IMR-90 (cell line): ENCODE results near the gene SIAH3. TPM values are rescaled to one million over a fixed set of nuclear protein-coding genes. Genes with fewer than 3 reads are reported as not detected.

ENCODE experiments used
- ATAC-seq: fragments of 200-7000 bp; cut with Tn5 transposase; 2 replicates; pipeline ENCODE4 v1.9.1; 2020; ENCODE audit warnings: low read depth, mild to moderate bottlenecking, moderate library complexity
- BruUV-seq: library from RNA; stranded (reverse); fragments of 400-500 nt; replicated peaks from 2 replicates; lab custom pipeline; 2021; lab: Mats Ljungman, UMichigan
- CTCF ChIA-PET: fragments of 300-600 bp; formaldehyde crosslinking; extraction: SDS; loops from one replicate; lab custom pipeline; 2021; ENCODE audit warnings: antibody characterized with exemption; lab: Yijun Ruan, JAX
- POLR2A ChIA-PET: fragments of 300-600 bp; sonication (Branson Sonifier 250); formaldehyde crosslinking; loops from one replicate; lab custom pipeline; 2022; ENCODE audit warnings: antibody characterized with exemption; ENCODE audit not compliant: unreplicated experiment; lab: Charles Lee
- DNase-seq: peaks from one replicate; pipeline ENCODE4 v3.0.0; 2013
- H2AFZ ChIP-seq: replicated peaks from 2 replicates; pipeline ENCODE3; 2013; ENCODE audit warnings: low read length, mild to moderate bottlenecking; ENCODE audit not compliant: poor library complexity
- H2AK5ac ChIP-seq: 2 replicates; pipeline ENCODE4 v1.6.1; 2013; ENCODE audit warnings: low read depth, low read length, inconsistent platforms
- H2AK9ac ChIP-seq: replicated peaks from 2 replicates; pipeline ENCODE3; 2013; ENCODE audit warnings: mild to moderate bottlenecking, low read depth, low read length, moderate library complexity; ENCODE audit not compliant: poor library complexity
- H2BK120ac ChIP-seq: 2 replicates; pipeline ENCODE4 v1.6.1; 2013; ENCODE audit warnings: low read depth, low read length, inconsistent platforms
- H2BK15ac ChIP-seq: 3 replicates; pipeline ENCODE4 v1.6.1; 2013; ENCODE audit warnings: low read depth, low read length, inconsistent platforms
- H2BK20ac ChIP-seq: 2 replicates; pipeline ENCODE4 v1.6.1; 2013; ENCODE audit warnings: low read depth, mild to moderate bottlenecking, inconsistent platforms, low read length, moderate library complexity
- H2BK5ac ChIP-seq: 2 replicates; pipeline ENCODE4 v1.6.1; 2013; ENCODE audit warnings: mild to moderate bottlenecking, low read depth, low read length, inconsistent platforms; ENCODE audit not compliant: poor library complexity, severe bottlenecking
- H3K14ac ChIP-seq: replicated peaks from 2 replicates; pipeline ENCODE4 v1.6.1; 2013; ENCODE audit warnings: low read depth, low read length, inconsistent platforms
- H3K18ac ChIP-seq: 2 replicates; pipeline ENCODE4 v1.6.1; 2013; ENCODE audit warnings: low read depth, low read length, control low read depth
- H3K23ac ChIP-seq: 2 replicates; pipeline ENCODE4 v1.6.1; 2013; ENCODE audit warnings: low read depth, low read length, inconsistent platforms
- H3K27ac ChIP-seq: 2 replicates; pipeline ENCODE4 v1.5.1; 2013; ENCODE audit warnings: mild to moderate bottlenecking, control low read depth, low read length; ENCODE audit not compliant: insufficient read depth
- H3K27me3 ChIP-seq: 2 replicates; pipeline ENCODE4 v1.6.1; 2013; ENCODE audit warnings: low read length; ENCODE audit not compliant: control insufficient read depth, insufficient read depth
- H3K36me3 ChIP-seq: 2 replicates; pipeline ENCODE4 v1.6.1; 2013; ENCODE audit warnings: low read length, mixed read lengths; ENCODE audit not compliant: control insufficient read depth, insufficient read depth
- H3K4ac ChIP-seq: 2 replicates; pipeline ENCODE4 v1.6.1; 2013; ENCODE audit warnings: low read depth, low read length, inconsistent platforms
- H3K4me1 ChIP-seq: 2 replicates; pipeline ENCODE4 v1.6.1; 2013; ENCODE audit warnings: low read length, mixed read lengths; ENCODE audit not compliant: control insufficient read depth, insufficient read depth
- H3K4me2 ChIP-seq: 2 replicates; pipeline ENCODE4 v1.6.1; 2013; ENCODE audit warnings: low read depth, mild to moderate bottlenecking, control low read depth, low read length, moderate library complexity
- H3K4me3 ChIP-seq: 2 replicates; pipeline ENCODE4 v1.5.1; 2013; ENCODE audit warnings: low read depth, mild to moderate bottlenecking, control low read depth, low read length, moderate library complexity; ENCODE audit not compliant: insufficient read depth
- H3K56ac ChIP-seq: 2 replicates; pipeline ENCODE4 v1.6.1; 2013; ENCODE audit warnings: low read length, inconsistent platforms; ENCODE audit not compliant: insufficient read depth; ENCODE audit errors: extremely low read depth
- H3K79me1 ChIP-seq, 2 experiments: 2 replicates each; pipeline ENCODE4 v1.6.1; 2013; ENCODE audit warnings: low read length in 2 of 2, inconsistent platforms in 1 of 2, low read depth in 1 of 2
- H3K9ac ChIP-seq: 2 replicates; pipeline ENCODE4 v1.6.1; 2013; ENCODE audit warnings: low read depth, low read length, control low read depth
- H3K9me1 ChIP-seq: 2 replicates; pipeline ENCODE4 v1.6.1; 2013; ENCODE audit warnings: low read length, inconsistent platforms; ENCODE audit not compliant: insufficient read depth
- H3K9me3 ChIP-seq: 2 replicates; pipeline ENCODE4 v1.6.1; 2013; ENCODE audit warnings: low read length; ENCODE audit not compliant: control insufficient read depth, insufficient read depth
- H4K20me1 ChIP-seq: 2 replicates; pipeline ENCODE4 v1.6.1; 2013; ENCODE audit warnings: low read length, inconsistent platforms; ENCODE audit not compliant: insufficient read depth
- H4K5ac ChIP-seq: 2 replicates; pipeline ENCODE4 v1.6.1; 2013; ENCODE audit warnings: mild to moderate bottlenecking, low read depth, low read length, control low read depth
- H4K8ac ChIP-seq, 2 experiments: 2 replicates each; pipeline ENCODE4 v1.6.1; 2013; ENCODE audit warnings: low read depth in 2 of 2, low read length in 2 of 2, control low read depth in 1 of 2, inconsistent platforms in 1 of 2
- H4K91ac ChIP-seq: 2 replicates; pipeline ENCODE4 v1.6.1; 2013; ENCODE audit warnings: low read depth, low read length, inconsistent platforms; ENCODE audit not compliant: insufficient read depth
- BHLHE40 ChIP-seq: fragments of 150-350 bp; IDR thresholded peaks from 2 replicates; pipeline ENCODE4 v1.6.1; 2016; ENCODE audit warnings: mild to moderate bottlenecking, low read depth, low read length
- CEBPB ChIP-seq: IDR thresholded peaks from 2 replicates; pipeline ENCODE4 v1.6.1; 2012; ENCODE audit warnings: low read depth, low read length, improper control_type of control experiment
- CHD1 ChIP-seq: IDR thresholded peaks from 2 replicates; pipeline ENCODE4 v1.6.1; 2012; ENCODE audit warnings: low read depth, low read length, improper control_type of control experiment
- ELK1 ChIP-seq: fragments of 150-350 bp; IDR thresholded peaks from 2 replicates; pipeline ENCODE4 v1.6.1; 2016; ENCODE audit warnings: low read depth, mild to moderate bottlenecking, low read length, moderate library complexity, borderline replicate concordance
- FOS ChIP-seq: fragments of 150-350 bp; IDR thresholded peaks from 2 replicates; pipeline ENCODE4 v1.6.1; 2016; ENCODE audit warnings: low read depth, low read length
- POLR2A ChIP-seq: IDR thresholded peaks from 2 replicates; pipeline ENCODE4 v1.6.1; 2012; ENCODE audit warnings: mild to moderate bottlenecking, low read depth, low read length
- RAD21 ChIP-seq: IDR thresholded peaks from 2 replicates; pipeline ENCODE4 v1.6.1; 2012; ENCODE audit warnings: low read length, improper control_type of control experiment
- RCOR1 ChIP-seq: IDR thresholded peaks from 2 replicates; pipeline ENCODE4 v1.6.1; 2012; ENCODE audit warnings: mild to moderate bottlenecking, low read length, improper control_type of control experiment; ENCODE audit not compliant: insufficient replicate concordance
- RFX5 ChIP-seq: IDR thresholded peaks from 2 replicates; pipeline ENCODE4 v1.8.0; 2012; ENCODE audit warnings: low read depth, mild to moderate bottlenecking, low read length, moderate library complexity
- WGBS, 2 experiments: methylation state at CpG; one replicate each; pipeline versions ENCODE4 v1.1.5 to v1.1.7; 2013; ENCODE audit warnings: missing lambda C conversion rate in 2 of 2; ENCODE audit not compliant: insufficient read length in 1 of 2; ENCODE audit errors: extremely low coverage in 2 of 2; 5-methylcytosine and 5-hydroxymethylcytosine counted together
- dilution Hi-C: fragments of 300-500 bp; cut with HindIII; formaldehyde crosslinking; loops from one replicate; pipeline ENCODE4 v1.14.3; 2018; ENCODE audit warnings: low sequenced_read_pairs; ENCODE audit not compliant: unreplicated experiment
- in situ Hi-C: fragments of 300-500 bp; cut with MboI; formaldehyde crosslinking; loops from 3 replicates; pipeline ENCODE4 v1.14.3; 2019; ENCODE audit warnings: low sequenced_read_pairs, inconsistent platforms, mixed read lengths
- intact Hi-C: fragments of 100-400 bp; cut with micrococcal nuclease; formaldehyde crosslinking; loops from 2 replicates; pipeline ENCODE4 v1.10.0; 2022
- polyA plus RNA-seq, 3 experiments: library from polyadenylated mRNA; depleted of rRNA; stranded (reverse); fragments of >200 nt; gene quantifications; 2 replicates each; pipeline ENCODE4 v1.2.3, GENCODE V29; 2012; ENCODE audit warnings: low replicate concordance in 1 of 3
- total RNA-seq: library from RNA; depleted of rRNA; stranded (reverse); fragments of >200 nt; gene quantifications from 2 replicates; pipeline ENCODE4 v1.2.3, GENCODE V29; 2012

Gene SIAH3
- total and polyA plus RNA-seq, 2 of the 4 experiments (the other 2 are of a cell fraction), result under 0.01 TPM; not detected in 1

DNA sequence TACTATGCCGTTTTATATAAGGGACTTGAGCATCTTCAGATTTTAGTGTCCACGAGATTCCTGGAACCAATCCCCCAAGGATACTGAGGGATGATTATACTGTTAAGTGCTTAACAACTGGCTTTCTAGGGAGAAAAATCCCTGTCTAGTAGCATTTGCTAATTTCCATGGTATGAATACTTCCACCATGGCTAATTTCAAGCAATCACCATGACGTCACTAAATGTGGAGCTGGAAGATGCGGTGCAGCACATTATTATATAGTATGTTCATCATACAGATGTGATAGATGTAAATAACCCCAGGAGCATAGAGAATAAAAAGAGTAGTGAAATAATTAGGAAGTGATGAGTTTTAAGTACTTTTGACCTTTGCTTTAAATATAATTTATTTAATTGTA lies 72.7 kb downstream of the SIAH3 start:
- H3K23ac ChIP-seq, result no peak overlapping the region
- no peak overlapping the region for H3K4ac ChIP-seq
- no peak overlapping the region for H2AK5ac ChIP-seq
- peaks cover 23% of the 10 kb centered on the region for H3K27me3 ChIP-seq
- H3K14ac ChIP-seq, result no peak overlapping the region
- H3K9ac ChIP-seq, result no peak overlapping the region
- in situ Hi-C loops (no loop called here), dilution Hi-C loops (no loop called here), intact Hi-C loops (loop anchor here (10.0 kb wide), 1 partner anchor 276 kb away; the partner anchor contains the start of gene ZC3H13)
- ChIA-PET POLR2A (no interaction called here), CTCF (no interaction called here)
- H4K5ac ChIP-seq, result no peak overlapping the region
- H2BK15ac ChIP-seq, result no peak overlapping the region
- no peak overlapping the region for H3K27ac ChIP-seq
- no peak overlapping the region for H4K91ac ChIP-seq
- WGBS, 2 experiments, result no CpG with 5 or more reads among the region's 4 CpGs
- no peak overlapping the region for H2AK9ac ChIP-seq
- no TSS peak for BruUV-seq
- no peaks in the 10 kb centered on the region for H3K79me1 ChIP-seq
- no peak overlapping the region for H2BK120ac ChIP-seq
- no peak overlapping the region for H2BK5ac ChIP-seq
- H3K4me3 ChIP-seq, result no peak overlapping the region
- H4K20me1 ChIP-seq, result no peaks in the 10 kb centered on the region
- no peak overlapping the region for H2BK20ac ChIP-seq
- no peaks in the 10 kb centered on the region for H3K36me3 ChIP-seq
- no peaks in the 10 kb centered on the region for H3K9me3 ChIP-seq
- no peak overlapping the region for H3K4me2 ChIP-seq
- H3K56ac ChIP-seq, result no peak overlapping the region
- peaks cover 3% of the 10 kb centered on the region for H3K4me1 ChIP-seq
- no peak for DNase-seq
- TF ChIP-seq RAD21 (no peak), BHLHE40 (no peak), CEBPB (no peak), ELK1 (no peak), FOS (no peak), POLR2A (no peak), CHD1 (no peak), RCOR1 (no peak), RFX5 (no peak)
- no peak overlapping the region for H3K18ac ChIP-seq
- no peak overlapping the region for H2AFZ ChIP-seq
- peaks cover 3% of the 10 kb centered on the region; the same call in 1 of the 2 replicates for H3K9me1 ChIP-seq
- no peak overlapping the region for H4K8ac ChIP-seq
- no peak for ATAC-seq
